Cardiac fibroblast (primary cell): Measurements from ENCODE around the gene HIP1R.

Experiments used
- DNase-seq, 2 donors: peaks; one replicate each; pipeline versions ENCODE4 v3.0.0 to v3.0.0-alpha.2; 2010; ENCODE audit warnings: low read depth in 2 of 2
- H3K4me3 ChIP-seq, 2 donors: replicated peaks in 1 of 2; 1 replicate in 1 of 2; 2 replicates in 1 of 2; pipeline ENCODE4 v1.5.1; 2011; ENCODE audit warnings: low read depth in 2 of 2, low read length in 2 of 2, mild to moderate bottlenecking in 2 of 2, moderate library complexity in 1 of 2
- TF ChIP-seq, protein P1 (sequence below): IDR thresholded peaks from one replicate; pipeline ENCODE4 v1.5.1; 2011; ENCODE audit warnings: low read depth, mild to moderate bottlenecking, low read length, inconsistent platforms

The HIP1R gene, protein sequence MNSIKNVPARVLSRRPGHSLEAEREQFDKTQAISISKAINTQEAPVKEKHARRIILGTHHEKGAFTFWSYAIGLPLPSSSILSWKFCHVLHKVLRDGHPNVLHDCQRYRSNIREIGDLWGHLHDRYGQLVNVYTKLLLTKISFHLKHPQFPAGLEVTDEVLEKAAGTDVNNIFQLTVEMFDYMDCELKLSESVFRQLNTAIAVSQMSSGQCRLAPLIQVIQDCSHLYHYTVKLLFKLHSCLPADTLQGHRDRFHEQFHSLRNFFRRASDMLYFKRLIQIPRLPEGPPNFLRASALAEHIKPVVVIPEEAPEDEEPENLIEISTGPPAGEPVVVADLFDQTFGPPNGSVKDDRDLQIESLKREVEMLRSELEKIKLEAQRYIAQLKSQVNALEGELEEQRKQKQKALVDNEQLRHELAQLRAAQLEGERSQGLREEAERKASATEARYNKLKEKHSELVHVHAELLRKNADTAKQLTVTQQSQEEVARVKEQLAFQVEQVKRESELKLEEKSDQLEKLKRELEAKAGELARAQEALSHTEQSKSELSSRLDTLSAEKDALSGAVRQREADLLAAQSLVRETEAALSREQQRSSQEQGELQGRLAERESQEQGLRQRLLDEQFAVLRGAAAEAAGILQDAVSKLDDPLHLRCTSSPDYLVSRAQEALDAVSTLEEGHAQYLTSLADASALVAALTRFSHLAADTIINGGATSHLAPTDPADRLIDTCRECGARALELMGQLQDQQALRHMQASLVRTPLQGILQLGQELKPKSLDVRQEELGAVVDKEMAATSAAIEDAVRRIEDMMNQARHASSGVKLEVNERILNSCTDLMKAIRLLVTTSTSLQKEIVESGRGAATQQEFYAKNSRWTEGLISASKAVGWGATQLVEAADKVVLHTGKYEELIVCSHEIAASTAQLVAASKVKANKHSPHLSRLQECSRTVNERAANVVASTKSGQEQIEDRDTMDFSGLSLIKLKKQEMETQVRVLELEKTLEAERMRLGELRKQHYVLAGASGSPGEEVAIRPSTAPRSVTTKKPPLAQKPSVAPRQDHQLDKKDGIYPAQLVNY

DNA sequence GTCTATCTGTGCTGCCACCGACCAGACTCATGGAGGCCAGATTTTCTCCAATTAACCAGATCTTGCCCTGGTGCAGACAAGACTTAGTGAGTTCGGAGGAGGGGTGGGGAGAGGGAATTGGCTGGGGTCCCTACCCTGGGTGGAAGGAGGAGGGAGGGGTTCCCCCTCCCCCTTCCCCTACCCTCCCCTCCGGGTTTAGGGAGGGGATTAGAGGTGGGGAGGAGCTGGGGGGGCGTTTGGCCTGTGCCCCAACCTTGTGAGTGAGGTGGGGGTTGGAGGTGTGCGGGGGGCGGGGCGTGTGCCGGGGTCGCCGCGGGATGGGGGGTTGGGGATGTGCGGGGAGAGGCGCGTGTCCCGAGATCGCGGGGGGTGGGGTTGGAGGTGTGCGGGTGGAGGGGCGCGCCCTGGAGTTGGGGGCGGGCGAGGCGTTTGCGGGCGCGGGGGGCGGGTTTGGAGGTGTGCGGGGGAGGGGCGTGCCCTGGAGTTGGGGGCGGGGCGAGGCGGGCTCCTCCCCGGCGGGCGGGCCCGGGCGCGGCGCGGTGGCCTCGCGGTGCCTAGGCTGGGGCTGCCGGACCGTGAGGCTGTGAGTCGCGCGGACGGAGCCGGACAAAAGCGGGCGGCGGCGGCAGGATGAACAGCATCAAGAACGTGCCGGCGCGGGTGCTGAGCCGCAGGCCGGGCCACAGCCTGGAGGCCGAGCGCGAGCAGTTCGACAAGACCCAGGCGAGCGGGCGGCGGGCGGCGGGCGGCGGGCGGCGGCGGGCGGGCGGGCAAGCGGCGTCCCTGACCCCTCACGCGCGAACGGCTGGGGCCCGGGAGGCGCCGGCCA lies at the start of gene HIP1R:
TSS of gene HIP1R (plus strand) at position 537 of the 829 bp plus-strand sequence. CDS start at position 631, 94 bp downstream.
- H3K4me3 ChIP-seq = peak within 1 kb of the TSS; percentile 65 to 68
- DNase-seq = peak in 1 of 2 donors; percentile 15
- TF ChIP-seq, protein P1, sequence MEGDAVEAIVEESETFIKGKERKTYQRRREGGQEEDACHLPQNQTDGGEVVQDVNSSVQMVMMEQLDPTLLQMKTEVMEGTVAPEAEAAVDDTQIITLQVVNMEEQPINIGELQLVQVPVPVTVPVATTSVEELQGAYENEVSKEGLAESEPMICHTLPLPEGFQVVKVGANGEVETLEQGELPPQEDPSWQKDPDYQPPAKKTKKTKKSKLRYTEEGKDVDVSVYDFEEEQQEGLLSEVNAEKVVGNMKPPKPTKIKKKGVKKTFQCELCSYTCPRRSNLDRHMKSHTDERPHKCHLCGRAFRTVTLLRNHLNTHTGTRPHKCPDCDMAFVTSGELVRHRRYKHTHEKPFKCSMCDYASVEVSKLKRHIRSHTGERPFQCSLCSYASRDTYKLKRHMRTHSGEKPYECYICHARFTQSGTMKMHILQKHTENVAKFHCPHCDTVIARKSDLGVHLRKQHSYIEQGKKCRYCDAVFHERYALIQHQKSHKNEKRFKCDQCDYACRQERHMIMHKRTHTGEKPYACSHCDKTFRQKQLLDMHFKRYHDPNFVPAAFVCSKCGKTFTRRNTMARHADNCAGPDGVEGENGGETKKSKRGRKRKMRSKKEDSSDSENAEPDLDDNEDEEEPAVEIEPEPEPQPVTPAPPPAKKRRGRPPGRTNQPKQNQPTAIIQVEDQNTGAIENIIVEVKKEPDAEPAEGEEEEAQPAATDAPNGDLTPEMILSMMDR = no peak

DNA sequence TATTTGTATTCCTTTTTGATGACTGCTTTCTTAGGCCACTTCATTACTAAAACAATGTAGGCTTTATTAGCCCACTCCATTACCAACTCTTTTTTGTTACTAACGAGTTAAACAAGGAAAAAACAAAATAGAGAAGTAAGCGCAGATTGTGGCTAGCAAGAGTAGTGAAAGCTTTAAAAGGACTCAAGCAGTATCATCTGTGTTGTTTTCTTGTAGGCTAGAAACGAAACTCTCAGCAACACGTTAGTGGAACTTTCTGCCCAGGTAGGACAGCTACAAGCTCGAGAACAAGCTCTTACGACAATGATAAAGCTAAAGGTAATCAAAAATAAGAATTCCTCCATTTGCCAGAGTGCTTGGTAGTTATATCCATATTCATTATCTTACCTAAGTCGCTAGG lies 49.8 kb upstream of the HIP1R start:
- TF ChIP-seq, protein P1 = no peak
- no peak overlapping the region for H3K4me3 ChIP-seq
- no peak for DNase-seq

DNA sequence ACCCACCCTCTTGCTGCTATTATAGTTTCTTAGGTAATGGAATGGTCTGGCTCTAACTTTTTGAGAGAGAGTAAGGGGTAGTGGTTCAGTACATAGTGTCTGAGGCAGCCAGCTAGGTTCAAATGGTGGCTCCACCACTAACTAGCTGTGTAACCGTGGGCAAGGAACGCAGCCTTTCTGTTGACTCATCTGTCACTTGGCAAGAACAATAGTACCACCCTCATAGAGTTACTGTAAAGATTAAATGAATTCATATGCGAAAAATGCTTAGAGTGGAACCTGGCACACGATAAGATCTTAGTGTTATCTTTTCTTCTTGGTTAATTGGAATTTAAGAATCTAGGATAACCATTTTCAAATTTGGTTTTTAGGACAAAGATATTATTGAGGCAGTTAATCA lies 46.9 kb upstream of the HIP1R start:
- no peak overlapping the region for H3K4me3 ChIP-seq
- TF ChIP-seq, protein P1 = no peak
- DNase-seq = peak; percentile 46 to 56

DNA sequence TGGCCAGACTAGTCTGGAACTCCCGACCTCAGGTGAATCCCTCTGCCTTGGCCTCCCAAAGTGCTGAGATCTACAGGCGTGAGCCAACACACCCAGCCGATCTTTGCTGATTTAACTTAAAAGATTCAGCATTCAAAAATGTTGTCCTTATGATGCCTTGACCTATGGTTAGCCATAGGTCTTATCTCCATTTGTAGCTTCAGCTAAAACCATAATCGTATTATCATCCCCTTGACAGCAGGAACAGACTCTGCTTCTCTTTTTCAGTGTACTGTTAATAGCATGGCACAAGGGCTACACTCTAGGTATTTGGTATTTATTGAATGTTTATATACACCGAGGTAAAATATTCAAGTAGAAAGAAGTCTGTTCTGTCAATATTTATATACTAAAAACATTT lies 45.6 kb upstream of the HIP1R start:
- DNase-seq = no peak
- TF ChIP-seq, protein P1 = no peak
- H3K4me3 ChIP-seq = no peak overlapping the region

DNA sequence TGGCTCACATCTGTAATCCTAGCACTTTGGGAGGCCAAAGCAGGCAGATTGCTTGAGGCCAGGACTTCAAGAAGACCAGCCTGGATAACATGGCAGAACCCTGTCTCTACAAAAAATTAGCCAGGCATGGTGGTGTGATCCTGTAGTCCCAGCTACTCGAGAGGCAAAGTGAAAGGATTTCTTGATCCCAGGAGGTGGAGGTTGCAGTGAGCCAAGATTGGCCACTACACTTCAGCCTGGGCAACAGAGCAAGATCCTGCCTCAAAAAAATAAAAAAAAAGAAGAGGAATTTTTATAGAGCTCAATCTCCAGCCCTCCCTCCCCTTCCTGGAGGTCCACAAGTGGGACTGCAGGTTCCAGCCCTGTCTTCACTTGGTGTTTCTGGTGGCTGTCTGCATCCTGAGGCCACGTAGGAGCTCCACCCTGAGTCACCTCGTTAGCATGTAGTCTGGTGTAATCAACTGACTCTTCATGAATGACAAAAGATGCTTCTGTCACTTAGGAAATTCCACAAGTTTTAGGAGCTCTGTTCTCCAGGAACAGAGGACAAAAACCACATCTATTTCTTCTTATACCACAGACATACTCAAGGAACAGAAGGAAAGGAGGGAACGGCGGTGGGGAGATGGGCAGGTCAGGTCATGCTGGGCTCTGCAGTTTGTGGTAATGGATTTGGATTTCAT lies 44.7 kb upstream of the HIP1R start:
- DNase-seq = peak; percentile 20 to 55
- no peak overlapping the region for H3K4me3 ChIP-seq
- TF ChIP-seq, protein P1 = no peak
